ENCODE results near the gene SPSB1.

SPSB1 gene

DNA sequence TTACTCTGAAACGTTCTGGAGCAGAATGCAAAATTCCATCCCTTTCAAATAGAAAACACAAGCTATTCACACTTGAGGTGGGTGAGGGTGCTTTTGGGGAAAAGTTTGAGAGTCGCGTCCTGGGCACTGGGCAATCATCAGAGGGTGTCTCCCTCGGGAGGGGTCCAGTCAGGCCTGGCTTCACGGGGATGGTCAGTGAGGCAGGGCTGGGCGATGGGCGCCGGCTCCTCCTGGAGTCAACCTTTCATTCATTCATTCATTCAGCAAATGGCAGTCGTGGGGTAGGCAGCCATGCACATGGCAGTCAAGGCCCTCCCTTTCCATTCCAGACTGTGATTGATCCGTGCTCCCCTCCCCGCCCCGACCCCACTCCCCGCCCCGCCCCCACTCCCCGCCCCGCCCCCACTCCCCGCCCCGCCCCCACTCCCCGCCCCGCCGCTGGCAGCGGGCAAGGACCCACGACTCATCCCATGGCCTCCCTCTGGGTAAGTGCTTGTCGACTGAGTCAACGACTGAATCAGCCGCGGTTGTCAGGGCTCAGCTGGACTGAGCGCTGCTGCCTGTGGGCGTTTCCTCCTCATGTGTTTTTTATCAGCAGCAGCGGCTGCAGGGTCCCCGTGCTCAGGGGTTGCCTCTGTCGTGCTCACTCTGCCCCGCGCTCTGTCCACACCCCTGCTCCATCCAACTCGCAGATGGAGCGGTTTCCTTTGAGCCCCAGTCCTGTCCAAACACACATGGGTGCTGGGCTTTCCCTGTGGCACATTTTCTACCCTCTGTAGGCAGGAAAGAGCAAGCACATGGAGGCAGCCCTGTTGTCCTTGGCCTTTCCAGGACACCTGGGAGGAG is 12.5 kb upstream of the SPSB1 start:
- DNase-seq: peak; percentile 75

DNA sequence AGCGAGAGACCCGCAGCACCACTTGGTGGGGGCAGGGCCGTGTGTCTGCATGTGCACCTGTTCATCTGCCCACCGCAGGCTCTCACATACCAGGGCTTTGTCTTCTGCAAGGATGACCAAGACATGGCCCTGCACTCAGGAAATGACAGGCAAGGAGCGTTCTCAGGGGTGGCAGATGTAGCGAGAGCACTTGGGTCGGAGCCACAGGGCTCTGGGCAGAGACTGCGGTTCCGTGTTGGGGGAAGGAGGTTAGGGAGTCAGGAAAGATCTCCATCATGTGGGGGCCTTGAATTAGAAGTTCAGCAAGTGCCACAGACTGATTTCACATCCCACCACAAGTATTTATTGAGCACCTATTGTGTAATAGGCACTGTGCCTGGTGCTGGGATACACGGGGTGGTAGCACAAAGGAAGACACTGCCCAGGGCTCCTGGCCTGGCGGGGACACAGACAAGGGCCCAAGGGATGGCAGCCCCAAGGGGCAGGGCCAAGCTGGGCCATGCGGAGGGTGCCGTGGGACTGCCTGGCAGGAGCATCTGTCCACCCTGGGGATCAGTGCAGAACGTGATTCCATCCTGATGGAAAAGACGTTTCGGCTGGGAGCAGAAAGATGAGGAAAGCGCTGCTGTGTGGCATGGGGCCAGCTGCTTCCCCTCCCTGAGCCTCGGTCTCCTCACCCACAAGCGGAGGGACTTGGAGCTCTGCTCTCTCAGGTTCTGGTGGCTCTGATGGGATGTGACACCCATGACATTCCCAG is 11.4 kb upstream of the SPSB1 start:
- DNase-seq: no peak

DNA sequence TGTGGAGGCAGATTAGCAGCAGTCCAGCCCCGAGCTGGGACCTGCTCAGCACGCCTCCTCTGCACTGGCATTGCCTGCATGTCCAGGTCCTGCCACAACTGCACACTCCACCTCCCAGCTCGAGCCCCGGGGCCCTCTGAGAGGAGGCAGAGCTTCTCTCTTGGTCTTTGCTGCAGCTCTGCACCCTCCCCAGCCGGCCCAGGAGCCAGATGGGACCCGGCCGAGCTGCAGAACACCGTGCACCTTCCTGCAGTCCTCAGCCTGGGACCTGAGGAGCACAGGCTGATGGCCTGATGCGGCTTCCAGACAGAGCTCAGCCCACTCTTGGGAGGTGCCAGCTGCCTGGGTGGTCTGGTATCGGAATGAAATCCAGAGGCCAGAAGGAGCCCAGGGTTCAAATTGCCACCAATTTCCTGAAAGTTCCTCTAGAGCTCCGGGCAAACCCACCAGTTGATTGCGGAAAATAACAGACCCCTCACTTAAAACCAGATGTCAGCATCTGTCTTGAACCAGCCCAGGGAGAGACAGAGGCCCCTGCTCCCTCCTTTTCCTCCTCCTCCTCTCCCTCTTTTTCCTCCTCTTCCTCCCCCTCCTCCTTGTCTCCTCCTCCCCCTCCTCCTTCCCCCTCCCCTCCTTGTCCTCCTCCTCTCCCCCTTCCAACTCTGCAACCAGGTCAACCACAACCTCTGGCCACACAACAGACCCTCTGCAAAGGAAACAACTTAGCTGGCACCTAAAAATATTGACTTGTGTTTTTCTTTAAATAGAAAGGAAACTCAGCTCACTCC is 10.6 kb upstream of the SPSB1 start:
- no peak for DNase-seq

DNA sequence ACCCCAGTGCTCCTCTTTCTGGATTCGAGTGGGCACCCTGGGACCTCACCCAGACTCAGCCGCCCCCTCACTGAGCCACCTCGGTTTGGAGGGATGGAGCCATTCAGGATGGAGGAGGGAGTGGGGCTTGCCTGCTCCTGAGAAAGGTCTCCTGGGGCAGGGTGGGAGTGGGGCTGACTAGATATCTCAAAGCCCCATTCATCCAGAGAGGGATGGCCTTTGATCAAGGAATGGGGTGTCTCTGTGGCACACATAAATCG is 10.1 kb upstream of the SPSB1 start:
- no peak for DNase-seq

DNA sequence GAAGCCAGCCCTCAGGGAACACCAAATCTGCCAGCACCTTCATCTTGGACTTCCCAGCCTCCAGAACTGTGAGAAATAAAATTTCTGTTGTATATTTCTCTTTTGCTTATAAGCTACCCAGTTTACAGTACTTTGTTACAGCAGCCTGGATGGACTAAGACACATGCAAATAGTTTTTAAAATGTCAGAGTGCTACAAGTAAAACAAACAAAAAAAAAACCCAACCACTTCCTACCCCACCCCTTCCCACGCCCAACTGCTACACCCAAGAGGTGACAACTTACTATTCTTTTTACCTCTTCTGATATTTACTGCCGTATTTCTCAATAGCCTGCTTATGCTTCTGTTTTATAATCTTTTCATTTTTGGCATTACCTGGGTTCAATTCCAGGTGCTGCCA is 8.6 kb upstream of the SPSB1 start:
- no peak for DNase-seq

DNA sequence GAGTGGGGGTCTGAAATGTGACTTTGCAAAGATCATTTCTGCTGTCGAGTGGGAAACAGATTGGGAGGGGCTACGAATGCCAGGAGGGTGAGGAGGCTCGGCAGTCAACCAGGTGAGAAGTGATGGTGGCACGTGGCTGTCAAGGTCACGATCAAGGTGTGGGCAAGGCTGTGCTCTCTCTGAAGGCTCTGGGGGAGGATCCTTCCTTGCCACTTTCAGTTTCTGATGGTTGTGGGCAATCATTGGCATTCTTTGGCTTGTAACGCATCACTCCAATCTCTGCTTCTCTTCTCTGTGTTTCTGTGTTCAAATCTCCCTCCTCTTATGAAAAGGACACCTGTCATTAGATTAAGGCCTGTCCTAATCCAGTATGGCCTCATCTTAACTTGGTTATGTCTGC is 6.1 kb upstream of the SPSB1 start:
- no peak for DNase-seq

DNA sequence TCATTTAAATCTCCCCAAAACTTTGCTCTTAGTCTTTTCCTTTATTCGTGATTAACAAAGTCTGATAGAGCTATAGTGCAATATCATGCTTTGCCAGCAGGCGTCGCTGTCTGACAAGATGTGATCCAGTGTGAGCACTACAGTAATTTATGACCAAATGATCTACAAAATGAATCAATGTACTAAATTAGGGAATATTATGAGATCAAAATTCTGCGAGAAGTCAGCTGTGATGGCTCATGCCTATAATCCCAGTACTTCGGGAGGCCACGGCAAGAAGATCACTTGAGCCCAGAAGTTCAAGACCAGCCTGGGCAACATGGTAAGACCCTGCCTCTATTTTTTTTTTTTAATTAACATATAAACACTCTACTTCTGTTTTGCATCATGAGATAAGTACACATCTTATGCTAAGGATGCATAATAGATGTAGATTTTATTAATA is 3.6 kb upstream of the SPSB1 start:
- DNase-seq: peak; percentile 82

DNA sequence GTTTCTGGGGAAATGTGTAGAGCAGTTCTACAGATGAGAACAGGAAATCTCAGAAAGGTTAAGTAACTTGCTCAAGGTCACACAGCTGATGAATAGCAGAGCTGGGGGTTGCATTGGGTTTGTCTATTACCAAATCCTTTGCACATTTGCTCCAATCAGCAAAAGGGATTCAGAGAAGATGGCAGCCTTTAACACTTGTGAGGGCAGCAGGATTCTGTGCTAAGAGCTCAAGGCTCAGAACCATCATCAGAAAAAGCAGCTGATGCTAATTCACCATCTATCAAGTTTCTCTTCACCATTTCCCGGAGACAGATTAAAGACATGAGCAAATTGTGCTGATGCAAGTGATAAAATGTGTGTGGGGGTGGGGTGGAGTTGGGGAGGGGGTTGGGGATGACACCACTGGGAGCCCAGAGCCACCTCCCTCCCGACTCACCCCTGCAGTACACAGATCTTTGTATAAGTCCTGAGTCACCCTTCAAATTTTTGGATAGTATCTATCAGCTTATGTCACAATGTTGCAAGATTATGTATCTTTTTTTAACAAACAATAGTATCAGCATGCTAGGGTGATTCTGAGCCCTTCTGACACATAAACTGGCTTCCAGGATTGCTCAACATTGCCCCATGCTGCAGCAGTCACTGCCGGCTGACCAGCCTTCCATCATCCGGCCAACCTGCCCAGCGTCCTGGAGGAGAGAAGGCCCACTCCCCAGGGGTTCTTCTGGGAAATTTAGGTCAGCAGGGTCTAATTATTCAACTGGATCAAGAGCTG is 2.8 kb upstream of the SPSB1 start:
- DNase-seq: no peak

DNA sequence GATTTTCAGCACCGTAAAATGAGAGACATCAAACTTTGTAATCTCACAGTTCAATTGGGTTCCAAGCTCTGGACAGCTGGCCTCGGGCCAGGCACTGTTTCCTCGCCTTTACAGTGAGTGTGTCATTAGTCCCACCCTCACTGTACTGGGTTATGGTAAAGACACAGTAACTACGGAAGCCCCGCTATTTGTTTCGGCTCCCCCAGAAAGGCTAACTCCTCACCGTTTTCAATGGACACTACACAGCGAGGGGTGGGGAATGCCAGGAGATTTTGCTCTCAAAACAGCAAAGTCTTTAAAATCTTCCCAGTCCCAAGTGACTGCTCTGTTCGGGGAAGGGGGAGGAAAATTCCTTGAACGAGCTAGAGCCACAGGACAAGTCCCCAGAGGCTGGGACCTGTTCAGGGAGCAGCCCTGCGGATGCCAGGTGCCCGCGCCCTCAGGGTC is 757 bp upstream of the SPSB1 start:
- DNase-seq: peak; percentile 16

DNA sequence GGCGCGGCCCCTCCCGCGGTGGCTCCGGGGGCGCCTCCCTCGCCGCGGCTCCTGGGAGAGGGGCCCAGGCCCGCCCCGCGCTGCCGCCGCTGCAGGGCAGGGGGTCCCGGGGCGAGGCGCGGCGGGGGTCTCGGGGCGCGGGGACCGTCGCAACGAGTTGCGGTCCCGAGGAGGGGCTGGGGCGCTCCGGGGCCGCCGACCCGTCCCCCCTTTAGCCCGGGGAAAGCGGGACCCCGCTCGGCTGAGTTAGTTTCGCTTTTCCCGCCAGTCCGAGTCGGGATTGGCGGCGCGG is 493 bp downstream of the SPSB1 start:
- no peak for DNase-seq

DNA sequence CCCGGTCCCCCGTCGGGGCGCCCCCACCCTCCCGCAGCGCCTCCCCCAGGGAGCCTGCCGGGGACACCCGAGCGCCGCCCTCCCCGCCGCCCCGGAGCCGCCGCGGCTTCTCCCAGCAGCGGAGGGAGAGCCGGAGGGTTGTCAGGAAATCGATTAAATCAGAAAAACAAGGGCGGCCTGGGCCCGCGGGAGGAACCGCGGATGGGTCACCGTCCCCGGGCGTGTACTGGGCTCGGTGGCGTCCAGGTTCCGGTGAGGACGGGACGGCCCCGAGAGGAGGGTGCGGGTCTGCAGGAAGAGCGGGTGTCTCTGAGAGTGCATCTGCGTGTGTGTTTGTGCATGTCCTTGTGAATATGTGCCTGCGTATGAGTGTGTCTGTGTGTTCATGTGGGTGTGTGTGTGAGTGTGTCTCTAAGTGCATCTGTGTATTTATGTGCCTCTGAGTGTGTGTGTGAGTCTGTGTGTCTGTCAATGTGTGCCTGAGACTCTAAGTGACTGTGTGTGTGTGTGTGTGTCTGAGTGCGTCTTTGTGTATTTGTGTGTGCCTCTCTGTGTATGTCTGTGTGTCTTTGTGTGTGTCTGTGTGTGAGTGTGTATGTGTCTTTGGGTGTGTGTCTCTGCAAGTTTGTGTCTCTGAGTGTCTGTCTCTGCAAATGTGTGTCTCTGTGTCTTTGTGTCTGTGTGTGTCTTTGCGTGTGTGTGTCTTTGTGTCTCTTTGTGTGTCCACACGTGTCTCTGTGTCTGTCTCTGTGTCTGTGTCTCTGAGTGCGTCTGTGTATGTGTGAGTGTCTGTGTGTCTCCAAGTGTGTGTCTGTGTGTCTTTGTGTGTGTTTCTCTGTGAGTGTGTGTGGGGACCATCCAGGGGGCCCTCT is 1.1 kb downstream of the SPSB1 start:
- no peak for DNase-seq

DNA sequence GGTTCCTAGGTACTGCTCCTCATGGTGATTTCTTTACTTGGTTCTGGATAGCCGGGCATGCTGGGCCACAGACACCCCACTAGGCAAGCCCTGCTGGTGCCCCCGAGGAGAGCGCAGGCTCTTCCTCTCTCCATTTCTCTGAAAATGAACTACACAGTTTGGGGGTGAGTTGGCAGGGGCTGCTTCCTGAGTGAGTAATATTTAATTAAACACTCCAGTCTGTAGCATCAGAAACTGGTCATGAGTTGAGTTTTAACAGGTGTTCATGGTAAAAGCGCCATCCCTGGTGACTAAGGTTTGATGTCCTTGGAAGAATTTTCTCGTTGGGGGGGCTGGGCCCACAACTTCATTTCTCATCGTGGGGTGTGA is 1.7 kb downstream of the SPSB1 start:
- no peak for DNase-seq

DNA sequence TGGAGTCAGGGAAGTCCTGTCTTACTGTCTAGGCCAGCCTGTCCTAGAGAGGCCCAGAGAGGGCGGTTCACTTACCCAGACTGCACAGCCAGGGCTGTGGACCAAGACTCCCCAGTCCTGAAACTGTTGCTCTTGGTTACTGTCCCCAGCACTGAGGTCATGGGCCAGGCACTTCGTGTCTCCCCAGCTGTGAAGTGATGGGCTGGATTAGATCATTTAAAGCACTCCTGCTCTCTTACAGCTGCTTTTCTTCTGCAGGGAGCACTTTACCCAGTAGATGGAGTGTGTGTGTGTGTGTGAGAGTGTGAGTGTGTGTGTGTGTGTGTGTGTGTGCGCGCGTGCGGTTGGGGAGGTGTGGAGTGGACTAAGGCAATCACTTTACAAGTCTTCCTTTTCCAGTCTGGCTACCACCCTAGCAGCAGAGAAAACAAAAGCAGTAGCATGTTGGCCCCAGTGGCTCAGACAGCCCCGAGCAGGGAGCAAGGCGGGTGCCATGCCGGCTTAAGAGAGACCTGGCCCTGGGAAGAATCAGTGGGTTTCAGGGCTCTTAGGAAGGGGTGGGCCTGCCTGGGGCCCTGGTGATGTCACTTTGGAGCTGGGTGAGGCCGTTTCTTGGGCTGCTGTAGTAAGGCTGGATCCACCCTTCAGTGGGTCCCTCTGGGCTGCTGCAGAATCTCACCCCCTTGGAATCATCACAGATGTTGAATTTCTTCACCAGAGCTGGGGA is 2.4 kb downstream of the SPSB1 start:
- no peak for DNase-seq

DNA sequence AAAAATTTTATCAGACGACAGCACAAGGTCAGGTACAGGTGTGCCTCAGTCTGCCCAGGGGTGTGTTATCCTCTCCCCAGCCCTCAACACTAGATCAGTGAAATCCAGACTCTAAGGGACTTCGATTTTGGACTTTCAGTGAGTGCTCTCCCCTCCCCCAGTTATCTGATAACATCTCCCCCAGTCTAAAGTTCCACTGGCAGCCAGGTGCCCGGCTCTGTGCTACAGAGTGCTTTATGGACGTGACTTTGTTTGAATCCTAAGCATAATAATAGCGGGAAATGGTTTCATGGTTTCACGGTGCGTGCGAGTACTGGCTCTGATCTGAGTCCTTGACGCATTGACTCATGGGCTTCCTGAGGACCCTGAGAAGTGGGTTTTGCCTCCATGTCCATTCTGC is 3.2 kb downstream of the SPSB1 start:
- no peak for DNase-seq

DNA sequence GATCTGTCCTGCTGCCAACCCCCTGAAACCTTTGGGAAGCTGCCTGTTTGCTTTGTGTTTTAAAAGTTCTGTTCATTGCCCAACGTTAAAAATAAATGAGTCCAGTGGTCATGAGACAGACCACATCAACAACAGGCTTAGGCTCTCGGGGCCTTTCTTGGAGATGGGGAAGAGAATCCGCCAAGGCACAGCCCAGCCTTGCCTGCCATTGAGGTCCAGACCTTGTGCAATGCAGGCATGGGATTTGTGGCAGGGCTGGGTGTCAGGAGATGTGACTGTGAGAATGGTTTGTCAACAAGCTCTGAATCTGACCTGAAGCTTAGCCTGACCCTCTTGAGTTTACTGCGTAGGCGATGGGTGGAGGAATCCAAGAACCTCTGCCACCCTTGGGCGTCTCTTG is 4.2 kb downstream of the SPSB1 start:
- no peak for DNase-seq

DNA sequence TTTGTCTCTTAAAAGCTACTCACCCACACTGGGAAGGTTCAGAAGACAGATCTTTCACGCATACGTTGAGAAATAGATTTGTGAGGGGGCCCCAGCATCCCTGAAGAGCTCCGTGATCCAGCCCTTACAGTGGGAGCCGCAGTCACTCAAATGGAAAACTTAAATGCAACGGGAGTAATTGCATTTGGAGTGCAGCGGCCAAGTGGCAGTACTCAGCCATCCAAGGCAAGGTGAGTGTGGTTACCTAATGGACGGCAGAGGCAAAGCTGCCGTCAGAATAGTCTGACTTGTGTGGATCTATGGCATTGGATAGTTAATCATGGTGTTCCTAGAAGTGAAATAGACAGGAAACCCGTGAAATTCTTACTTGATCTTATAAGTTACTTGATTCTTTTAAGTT is 5.1 kb downstream of the SPSB1 start:
- DNase-seq: no peak

DNA sequence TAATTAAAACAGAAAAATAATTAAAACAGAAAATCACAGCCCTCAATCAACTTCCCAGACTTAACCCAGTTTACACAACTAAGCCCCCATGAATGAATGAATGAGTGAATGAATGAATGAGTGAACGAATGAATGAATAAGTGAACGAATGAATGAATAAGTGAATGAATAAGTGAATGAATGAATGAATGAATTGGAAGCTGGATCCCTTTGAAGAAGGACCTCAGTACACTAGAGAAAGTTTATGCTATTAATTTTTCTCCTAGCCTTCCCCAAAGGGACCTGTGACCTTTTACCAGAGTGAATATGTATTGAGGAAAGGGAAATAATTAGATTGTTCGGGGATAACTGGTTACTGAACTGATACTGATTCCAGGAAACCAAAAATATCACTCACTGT is 5.6 kb downstream of the SPSB1 start:
- no peak for DNase-seq

DNA sequence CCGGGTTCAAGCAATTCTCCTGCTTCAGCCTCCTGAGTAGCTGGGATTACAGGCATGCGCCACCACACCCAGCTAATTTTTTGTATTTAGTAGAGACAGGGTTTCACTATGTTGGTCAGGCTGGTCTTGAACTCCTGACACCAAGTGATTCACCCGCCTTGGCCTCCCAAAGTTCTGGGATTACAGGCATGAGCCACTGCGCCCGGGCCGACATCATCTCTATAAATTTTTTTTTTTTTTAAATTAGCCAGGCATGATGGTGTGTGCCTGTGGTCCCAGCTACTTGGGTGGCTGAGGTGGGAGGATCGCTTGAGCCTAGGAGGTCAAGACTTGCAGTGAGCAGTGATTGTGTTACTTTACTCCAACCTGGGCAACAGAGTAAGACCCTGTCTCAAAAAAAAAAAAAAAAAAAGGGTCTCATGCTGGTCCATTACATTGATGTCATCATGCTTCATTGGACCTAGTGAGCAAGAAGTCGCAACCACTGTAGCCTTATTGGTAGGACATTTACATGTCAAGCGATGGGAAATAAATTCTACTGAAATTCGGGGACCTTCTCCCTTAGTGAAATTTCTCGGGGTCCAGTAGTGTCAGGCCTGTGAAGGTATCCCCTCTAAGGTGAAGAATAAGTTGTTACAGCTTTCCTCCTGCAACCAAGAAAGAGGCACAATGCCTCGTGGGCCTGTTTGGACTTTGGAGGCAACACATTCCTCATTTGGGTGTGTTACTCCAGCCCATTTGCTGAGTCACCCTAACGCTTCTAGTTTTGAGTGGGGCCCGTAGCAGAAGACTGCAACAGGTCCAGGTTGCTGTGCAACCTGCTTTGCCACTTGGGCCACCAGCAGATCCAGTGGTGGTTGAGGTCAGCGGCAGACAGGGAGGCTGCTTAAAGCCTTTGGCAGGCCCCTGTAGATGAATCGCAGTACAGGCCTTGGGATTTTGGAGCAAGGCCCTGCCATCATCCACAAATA is 7.2 kb downstream of the SPSB1 start:
- peak; percentile 48 for DNase-seq

DNA sequence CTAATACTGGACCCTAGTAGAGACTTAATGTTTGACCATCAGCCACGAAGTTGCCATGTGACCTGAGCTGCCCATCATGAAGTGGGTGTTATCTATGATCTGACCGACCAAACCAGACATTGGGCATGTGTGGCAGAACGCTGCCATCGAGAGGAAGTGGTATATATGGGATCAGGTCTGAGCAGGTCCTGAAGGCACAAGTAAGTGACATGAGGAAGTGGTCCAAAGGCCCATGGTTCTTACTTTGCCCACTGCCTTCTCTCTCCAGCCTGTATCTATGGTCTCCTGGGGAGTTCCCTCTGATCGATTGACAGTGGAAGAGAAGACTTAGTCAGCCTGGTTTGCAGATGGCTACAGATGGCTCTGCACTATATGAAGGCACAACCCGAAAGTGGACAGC is 7.9 kb downstream of the SPSB1 start:
- peak; percentile 23 for DNase-seq
